ENCODE measurements around the gene CCDC102A. TPM values are rescaled to one million over a fixed set of nuclear protein-coding genes. Genes with fewer than 3 reads are reported as not detected.

CCDC102A gene
- total and polyA plus RNA-seq, 2 of the 13 experiments (the other 11 are each of a cell fraction or from before 2014, with no cell fraction given) = 2.1 to 2.8 TPM

- 95% methylated on average over 126 of the region's 126 CpGs for WGBS (ENCODE audit: low lambda C conversion rate)
- Histone ChIP-seq H3K79me2 (ENCODE audit: insufficient read depth, low read length) (no peaks in the 10 kb centered on the region), H3K27me3 (ENCODE audit: control insufficient read depth in 1 of 2, insufficient read depth in 2 of 2, low read length in 2 of 2) (no peaks in the 10 kb centered on the region), H3K4me1 (ENCODE audit: insufficient read depth, low read length) (peaks cover 54% of the 10 kb centered on the region), H3K9ac (ENCODE audit: insufficient read depth, low read depth, low read length) (no peak overlapping the region), H3K4me2 (ENCODE audit: low read depth, low read length) (no peak overlapping the region), H3K36me3 (replicated peaks in 1 of 2; ENCODE audit: control insufficient read depth in 1 of 2, insufficient read depth in 2 of 2, low read length in 2 of 2) (no peaks in the 10 kb centered on the region), H3K4me3 (replicated peaks in 1 of 3; ENCODE audit: insufficient read depth in 1 of 3, low read depth in 2 of 3, low read length in 3 of 3) (no peak overlapping the region), H2AFZ (ENCODE audit: low read length) (no peak overlapping the region), H4K20me1 (ENCODE audit: insufficient read depth, low read length) (no peaks in the 10 kb centered on the region), H3K27ac (ENCODE audit: extremely low read length, insufficient read depth, low read length) (no peak overlapping the region), H3K9me3 (ENCODE audit: low read length) (no peaks in the 10 kb centered on the region)
- DNase-seq (ENCODE audit: low spot score) (no peak), FAIRE-seq (no peak), ATAC-seq (no peak)
- ChIA-PET POLR2A (no interaction called here), CTCF (ENCODE audit: low intra/inter-chr PET ratio, low total read pairs) (no interaction called here)
- in situ Hi-C loops (cut with HindIII; ENCODE audit: extremely low pct_ligation_motif_present, low pct_unique_long_range_greater_than_20kb) (no loop called here), intact Hi-C loops (cut with micrococcal nuclease; ENCODE audit: unreplicated experiment) (no loop called here)
- no TSS peak for BruUV-seq (replicated peaks)
- no peak for TF ChIP-seq ZNF678 (CRISPR knock-in tag; IDR thresholded peaks at IDR 0.05)
- no peak for TF ChIP-seq ZNF687 (CRISPR knock-in tag; IDR thresholded peaks at IDR 0.05)
- no peak for TF ChIP-seq ZNF20 (CRISPR knock-in tag; IDR thresholded peaks at IDR 0.05)
- TF ChIP-seq ZNF337 (CRISPR knock-in tag; IDR thresholded peaks at IDR 0.05; ENCODE audit: borderline replicate concordance, low read depth) = no peak
- no peak for TF ChIP-seq ZBTB44 (CRISPR knock-in tag; IDR thresholded peaks at IDR 0.05)
- TF ChIP-seq NR2F1 (CRISPR knock-in tag; IDR thresholded peaks at IDR 0.05) = no peak
- TF ChIP-seq ZNF660 (CRISPR knock-in tag; IDR thresholded peaks at IDR 0.05; ENCODE audit: borderline replicate concordance, low read depth) = no peak
- TF ChIP-seq ATM (IDR thresholded peaks at IDR 0.05; ENCODE audit: borderline replicate concordance) = no peak
- TF ChIP-seq XRCC5 (optimal IDR thresholded peaks at IDR 0.05; ENCODE audit: low read length) = no peak
- TF ChIP-seq SRSF9 (IDR thresholded peaks at IDR 0.05; ENCODE audit: borderline replicate concordance, insufficient read depth, low read depth, low read length, poor library complexity, severe bottlenecking) = no peak
- TF ChIP-seq HDAC1 (CRISPR knock-in tag; IDR thresholded peaks at IDR 0.05) = no peak
- TF ChIP-seq ZNF780A (CRISPR knock-in tag; IDR thresholded peaks at IDR 0.05) = no peak
- TF ChIP-seq CERS6 (CRISPR knock-in tag; IDR thresholded peaks at IDR 0.05) = no peak
- no peak for TF ChIP-seq ZNF816 (CRISPR knock-in tag; IDR thresholded peaks at IDR 0.05; ENCODE audit: borderline replicate concordance)
- no peak for TF ChIP-seq ZMYM4 (CRISPR knock-in tag; IDR thresholded peaks at IDR 0.05)
- TF ChIP-seq ZNF224 (CRISPR knock-in tag; IDR thresholded peaks at IDR 0.05) = no peak
- no peak for TF ChIP-seq FOXK1 (CRISPR knock-in tag; IDR thresholded peaks at IDR 0.05; ENCODE audit: borderline replicate concordance, low read depth)
Measured at GRCh38 chr16:57528499-57529390, 7.6 kb downstream of the CCDC102A start.

Measured in HepG2 (cell line).